Inferior parietal cortex (tissue), 1 donor: Measurements from ENCODE around the gene LITAF.
A peak's percentile ranks its signal among the peaks of the same experiment; 100 is the strongest.

Experiments
- DNase-seq: peaks from one replicate; pipeline ENCODE4 v3.0.0-alpha.2; 2016; ENCODE audit errors: extremely low spot score

Gene LITAF

GRCh38 chr16:11551842-11552241 is 34.9 kb downstream of the LITAF start:
- no peak for DNase-seq

DNA sequence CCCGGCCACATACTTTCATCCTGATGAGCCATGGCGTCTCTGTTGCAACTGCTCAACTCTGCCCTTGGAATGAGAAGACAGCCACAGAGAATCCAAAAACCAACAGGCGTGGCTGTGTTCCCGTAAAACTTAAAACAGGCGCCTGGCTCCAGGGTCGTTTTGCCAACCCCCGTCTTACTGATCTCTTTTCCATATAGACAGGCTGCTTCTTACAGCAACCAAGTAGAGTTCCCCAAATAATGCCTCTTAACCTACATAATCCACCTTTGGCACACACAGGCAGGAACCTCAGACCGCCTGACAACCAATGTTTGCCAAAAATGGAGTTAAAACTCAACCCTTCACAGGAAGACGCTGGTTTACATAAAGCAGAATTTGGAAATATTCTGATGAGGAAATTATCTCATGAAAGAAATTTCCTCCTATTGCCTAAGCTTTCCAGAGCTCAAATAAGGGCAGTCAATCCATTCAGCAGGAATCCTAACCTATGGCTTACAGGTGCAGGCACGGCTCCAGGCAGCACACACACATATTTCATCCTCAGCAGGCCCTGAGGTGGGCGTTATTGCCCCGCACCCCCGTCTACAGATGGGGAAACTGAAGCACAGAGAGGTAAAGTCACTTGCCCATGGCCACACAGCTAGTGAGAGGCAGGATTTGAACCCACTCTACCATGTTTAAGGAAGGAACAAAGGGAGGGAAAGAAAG is 35.8 kb downstream of the LITAF start:
- DNase-seq = no peak

DNA sequence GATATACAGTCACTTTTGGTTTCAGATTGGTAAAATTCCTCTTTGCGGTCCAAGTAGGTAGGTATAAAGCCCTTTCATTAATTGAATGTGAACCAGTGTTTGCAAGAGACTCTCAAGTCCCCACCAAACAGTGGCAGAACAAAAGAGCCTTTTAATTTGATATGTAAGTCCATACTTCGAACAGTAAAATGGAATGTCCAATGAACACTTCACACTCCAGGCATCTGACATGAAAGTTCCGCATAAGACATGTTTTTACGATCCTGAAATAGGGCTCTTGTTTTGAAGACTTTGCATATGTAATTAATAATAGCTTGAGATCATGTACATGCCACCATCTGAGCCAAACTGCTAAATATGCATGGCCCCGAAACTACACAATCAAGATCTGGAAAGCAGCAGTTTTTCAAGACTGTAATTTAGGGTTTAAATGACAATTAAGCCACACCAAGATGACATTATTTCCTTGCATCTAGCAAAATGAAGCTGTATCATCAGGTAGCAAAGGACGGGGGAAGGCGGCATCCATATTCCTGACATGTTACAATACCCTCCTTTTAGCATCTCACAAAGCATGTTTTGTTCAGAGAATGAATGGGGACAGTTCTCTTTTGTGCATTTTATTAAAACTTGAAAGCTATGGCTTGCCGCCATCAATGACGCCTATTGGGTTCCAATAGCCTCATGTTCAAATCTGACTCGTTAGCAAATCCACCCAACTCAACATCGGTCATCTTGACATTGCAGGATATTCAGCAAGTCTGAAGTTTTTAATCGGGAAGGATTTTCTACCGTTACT is 39.4 kb downstream of the LITAF start:
- DNase-seq = peak; percentile 92

- no peak for DNase-seq
These were observed 40.1 kb downstream of the LITAF start for GRCh38 chr16:11546608-11547061.

GRCh38 chr16:11543661-11544393 is 42.9 kb downstream of the LITAF start:
- DNase-seq = no peak

DNA sequence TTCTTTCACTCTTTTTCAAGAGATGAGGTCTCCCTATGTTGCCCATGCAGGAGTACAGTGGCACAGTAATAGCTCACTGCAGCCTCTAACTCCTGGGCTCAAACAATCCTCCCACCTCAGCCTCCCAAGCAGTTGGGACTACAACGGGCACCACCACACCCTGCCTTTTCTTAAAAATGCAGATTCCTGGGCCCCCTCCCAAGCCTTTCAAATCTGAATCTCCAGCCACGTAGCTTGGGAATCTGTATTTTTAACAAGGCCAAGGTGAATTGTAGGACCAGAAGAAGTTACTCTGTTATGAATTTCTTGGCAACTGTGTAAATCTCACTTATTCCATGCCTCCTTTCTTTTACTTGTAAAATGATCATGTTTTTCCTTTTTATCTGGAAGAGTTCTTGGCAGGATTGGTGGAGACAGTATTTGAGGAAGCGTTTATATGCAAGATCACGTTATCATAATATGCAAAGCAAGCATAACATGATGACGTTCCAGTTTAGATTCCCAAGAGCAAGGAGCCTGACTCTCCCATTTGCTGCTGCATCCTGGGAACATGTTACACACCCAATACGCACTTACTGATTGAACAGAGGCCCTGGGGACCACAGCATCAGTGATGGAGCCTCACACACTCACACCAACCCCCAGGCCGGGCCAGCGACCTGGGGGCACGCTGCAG is 44.5 kb downstream of the LITAF start:
- no peak for DNase-seq

- DNase-seq = no peak
These were observed 47.1 kb downstream of the LITAF start for GRCh38 chr16:11539641-11540050.

DNA sequence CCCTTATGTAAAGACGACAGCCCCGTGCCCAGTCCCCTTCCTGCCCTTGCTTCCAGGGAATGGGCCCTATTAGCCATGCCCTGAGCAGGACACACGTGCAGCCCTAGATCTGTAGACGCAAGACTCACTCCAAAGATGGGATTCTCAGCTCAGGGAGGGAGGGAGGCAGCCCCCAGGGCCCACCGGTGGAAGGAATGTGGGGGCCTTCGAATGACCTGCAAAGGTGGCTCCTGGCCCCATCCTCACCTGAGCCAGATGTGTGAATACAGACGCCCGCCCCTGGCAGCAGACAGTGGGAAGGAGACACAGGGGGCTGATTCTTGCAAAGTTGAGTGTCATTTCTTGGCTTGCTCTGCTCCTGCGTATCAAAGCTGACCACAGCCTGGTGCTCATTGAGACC is 47.8 kb downstream of the LITAF start:
- DNase-seq = no peak

DNA sequence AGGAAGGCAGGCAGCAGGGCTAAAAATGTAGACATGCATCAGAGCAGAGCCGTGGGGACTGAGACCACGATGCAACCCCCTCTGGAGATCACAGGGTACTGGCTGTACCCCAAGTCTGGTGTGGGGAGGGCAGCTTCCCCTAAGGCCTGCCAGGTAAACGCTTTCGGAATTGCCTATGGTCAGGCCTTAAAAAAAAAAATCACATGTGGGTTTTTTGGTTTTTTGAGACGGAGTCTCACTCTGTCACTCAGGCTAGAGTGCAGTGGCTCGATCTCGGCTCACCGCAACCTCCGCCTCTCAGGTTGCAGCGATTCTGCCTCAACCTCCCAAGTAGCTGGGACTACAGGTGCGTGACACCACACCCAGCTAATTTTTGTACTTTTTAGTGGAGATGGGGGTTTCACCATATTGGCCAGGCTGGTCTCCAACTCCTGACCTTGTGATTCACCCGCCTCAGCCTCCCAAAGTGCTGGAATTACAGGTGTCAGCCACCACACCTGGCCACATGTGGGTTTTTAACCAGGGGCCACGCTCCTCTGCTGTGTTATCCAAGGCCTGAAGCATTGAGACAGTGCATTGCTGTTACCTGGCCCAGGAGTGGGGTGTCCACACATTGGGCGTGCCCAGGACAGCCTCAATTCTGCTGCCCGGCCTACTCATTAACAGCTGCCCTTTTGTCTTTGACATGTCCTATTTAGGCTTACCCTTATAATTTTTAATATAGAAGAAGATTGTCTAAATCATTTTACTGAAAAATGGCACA is 50.4 kb downstream of the LITAF start:
- DNase-seq = no peak

GRCh38 chr16:11535494-11535893 is 51.2 kb downstream of the LITAF start:
- no peak for DNase-seq

DNA sequence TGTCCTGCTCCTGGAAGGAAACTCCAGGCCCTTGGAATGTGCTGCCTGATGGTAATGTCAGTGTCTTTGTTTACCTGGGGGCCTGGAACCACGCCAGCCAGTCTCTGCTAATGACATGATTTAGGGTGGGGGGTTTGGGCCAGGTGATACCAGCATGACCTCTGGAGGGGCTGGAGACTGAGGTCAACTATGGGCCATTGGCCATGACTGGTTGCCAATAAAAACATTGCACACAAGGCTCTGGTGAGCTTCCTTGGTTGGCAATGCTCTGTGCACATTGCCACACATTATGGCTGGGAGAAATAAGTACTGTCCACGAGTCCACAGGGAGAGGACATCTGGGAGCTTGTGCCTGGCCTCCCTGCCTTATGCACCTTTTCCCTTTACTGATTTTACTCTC is 52.5 kb downstream of the LITAF start:
- no peak for DNase-seq

GRCh38 chr16:11533588-11533987 is 53.1 kb downstream of the LITAF start:
- DNase-seq = no peak

DNA sequence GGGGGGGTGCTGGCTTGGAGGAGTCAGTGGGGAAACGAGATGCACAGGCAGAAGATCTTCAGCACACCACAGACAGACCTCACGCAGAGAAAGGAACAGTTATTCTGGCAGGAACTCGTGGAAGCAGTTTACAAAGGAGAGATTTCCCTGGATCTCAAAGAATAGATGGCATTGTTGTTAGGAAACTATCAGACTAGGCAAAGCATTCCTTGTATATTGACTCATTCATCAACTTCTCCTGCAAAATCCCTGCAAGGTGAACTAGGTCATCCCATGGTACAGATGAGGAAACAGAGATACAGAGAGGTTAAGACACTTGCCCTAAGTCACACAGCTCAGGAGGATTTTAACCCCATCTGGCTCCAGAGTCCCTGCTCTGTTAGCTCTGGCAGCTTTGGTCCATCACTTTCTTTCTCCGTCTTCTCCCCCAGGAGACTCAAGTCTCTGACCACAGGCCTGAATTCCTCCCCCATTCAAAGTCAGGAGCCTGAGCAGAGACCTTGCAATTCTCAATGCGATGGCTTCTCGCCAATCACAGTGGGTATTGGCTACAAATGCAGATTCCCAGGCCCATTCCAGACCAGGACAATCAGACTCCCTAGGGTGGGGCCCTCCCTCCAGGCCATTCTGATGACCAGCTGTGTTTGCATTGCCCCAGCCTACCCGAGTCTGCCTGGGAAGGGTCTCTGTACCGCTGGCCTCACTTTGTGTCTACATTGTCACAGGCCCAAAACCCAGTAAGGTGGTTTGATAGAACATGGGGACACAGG is 56.4 kb downstream of the LITAF start:
- DNase-seq = no peak

- DNase-seq = no peak
These were observed 57.4 kb downstream of the LITAF start for GRCh38 chr16:11529285-11529684.

DNA sequence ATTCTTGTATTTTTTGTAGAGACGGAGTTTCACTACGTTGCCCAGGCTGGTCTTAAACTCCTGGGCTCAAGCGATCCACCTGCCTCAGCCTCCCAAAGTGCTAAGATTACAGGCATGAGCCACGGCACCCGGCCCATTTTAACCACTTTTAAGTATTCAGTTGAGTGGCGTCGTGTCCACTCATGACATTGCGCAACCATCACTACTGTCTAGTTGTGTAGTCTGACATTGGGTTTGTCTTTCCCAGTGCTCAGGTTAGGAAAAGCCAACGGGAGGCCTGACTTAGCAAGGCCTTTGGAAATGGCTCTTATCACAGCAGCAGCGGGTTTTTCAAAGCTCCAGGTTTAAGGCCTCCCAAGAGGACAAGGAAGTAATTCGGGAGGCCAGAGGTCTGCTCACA is 58.7 kb downstream of the LITAF start:
- no peak for DNase-seq

DNA sequence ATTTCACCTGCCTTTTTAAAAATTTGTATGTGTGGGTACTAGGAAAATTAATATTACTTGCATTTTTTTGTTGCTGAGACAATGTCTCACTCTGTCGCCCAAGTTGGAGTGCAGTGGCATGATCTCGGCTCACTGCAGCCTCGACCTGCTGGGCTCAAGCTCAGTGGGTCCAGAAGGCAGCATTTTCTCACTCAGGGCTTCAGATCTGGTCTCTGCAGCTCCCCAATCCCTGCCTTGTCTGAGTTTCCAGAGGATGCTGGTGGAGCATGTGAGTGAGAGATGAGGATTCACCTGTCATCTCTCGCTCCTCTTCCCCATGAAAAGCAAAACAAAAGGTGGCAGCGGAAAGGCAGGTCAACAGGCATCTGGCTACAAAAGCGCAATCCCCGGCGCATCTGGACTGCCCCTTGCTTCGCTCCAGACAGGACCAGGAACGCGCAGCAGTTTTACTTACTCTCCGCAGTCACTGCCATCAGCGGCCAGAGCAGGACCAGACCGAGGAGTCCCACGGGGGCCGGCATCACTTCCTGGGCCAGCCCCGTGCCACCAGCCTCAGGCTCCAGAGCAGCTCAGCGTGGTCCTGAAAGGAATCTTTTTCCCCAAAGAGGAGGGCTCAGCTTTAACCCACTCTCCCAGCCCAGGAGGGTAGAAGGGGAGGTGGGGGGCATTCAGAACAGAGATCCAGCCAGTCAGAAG is 59.9 kb downstream of the LITAF start:
- no peak for DNase-seq

DNA sequence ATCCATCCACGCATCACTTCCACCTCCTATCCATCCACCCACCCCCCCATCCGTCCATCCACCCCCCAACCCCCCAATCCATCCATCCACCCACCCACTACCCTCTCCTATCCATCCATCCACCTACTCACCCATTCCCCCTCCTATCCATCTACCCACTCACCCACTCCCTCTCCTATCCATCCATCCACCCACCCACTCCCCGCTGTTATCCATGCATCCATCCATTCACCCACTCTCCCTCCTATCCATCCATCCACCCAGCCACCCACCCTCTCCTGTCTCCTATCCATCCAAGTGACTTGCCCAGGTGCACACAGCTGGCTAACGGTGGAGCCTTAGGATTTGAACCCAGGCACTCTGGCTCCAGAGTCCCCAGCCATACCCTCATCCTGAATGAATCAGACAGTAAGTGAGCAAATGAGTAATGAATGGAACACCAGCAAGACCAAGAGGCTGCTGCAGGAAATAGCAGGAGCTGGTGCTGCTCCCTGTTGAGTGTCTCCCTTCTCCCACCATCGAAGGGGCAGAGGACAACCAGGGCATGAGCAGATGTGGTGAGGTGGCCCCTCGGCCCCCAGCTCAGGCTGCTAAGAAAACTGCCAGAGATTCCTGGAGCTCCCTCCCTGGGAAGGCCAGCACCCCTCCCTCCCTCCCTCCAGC is 62.5 kb downstream of the LITAF start:
- DNase-seq = no peak

DNA sequence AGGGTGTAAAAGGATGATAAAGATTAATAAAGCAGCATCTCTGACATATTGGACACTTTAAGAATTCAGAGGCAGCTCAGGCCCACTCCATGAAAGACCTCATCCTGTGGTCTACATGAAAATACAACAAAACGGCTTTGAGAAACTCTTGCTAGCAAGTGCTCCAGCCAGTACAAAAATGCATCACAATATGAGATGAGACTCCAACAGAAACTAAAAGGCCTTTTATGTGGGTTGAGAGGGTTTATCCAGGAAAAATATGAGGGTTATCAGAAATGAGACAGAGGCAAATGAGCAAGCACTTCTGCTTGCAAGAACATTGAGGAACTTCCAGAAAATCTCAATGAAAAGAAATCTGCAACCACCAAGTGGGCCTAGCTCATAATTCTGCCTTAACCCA is 65.7 kb downstream of the LITAF start:
- DNase-seq = no peak

- no peak for DNase-seq
These were observed 66.3 kb downstream of the LITAF start for GRCh38 chr16:11520442-11520841.
